ENCODE results near the gene GLRX5.
"Not testable (repeated sequence)": the region's sequence is repeated elsewhere in the genome, so short reads cannot be mapped to it uniquely, and the experiment has no call there.

The GLRX5 gene

GRCh38 chr14:95553141-95553540 is 18.3 kb downstream of the GLRX5 start:
- no peak for DNase-seq (ENCODE audit: low read depth, low spot score)

GRCh38 chr14:95555053-95555452 is 20.2 kb downstream of the GLRX5 start:
- DNase-seq (ENCODE audit: low read depth, low spot score): no peak

GRCh38 chr14:95557291-95557690 is 22.4 kb downstream of the GLRX5 start:
- no peak for DNase-seq (ENCODE audit: low read depth, low spot score)

GRCh38 chr14:95557832-95558231 is 23.0 kb downstream of the GLRX5 start:
- no peak for DNase-seq (ENCODE audit: low read depth, low spot score)

- no peak for DNase-seq (ENCODE audit: low read depth, low spot score)
Observed at GRCh38 chr14:95559203-95559602, 24.4 kb downstream of the GLRX5 start.

GRCh38 chr14:95561001-95561412 is 26.2 kb downstream of the GLRX5 start:
- peak; percentile 74 for DNase-seq (ENCODE audit: low read depth, low spot score)

GRCh38 chr14:95562892-95563685 is 28.2 kb downstream of the GLRX5 start:
- DNase-seq (ENCODE audit: low read depth, low spot score): no peak

- no peak for DNase-seq (ENCODE audit: low read depth, low spot score)
Observed at GRCh38 chr14:95564060-95564459, 29.2 kb downstream of the GLRX5 start.

GRCh38 chr14:95569440-95569839 is 34.6 kb downstream of the GLRX5 start:
- no peak for DNase-seq (ENCODE audit: low read depth, low spot score)

GRCh38 chr14:95573313-95573712 is 38.5 kb downstream of the GLRX5 start:
- no peak for DNase-seq (ENCODE audit: low read depth, low spot score)

GRCh38 chr14:95575840-95576473 is 41.1 kb downstream of the GLRX5 start:
- DNase-seq (ENCODE audit: low read depth, low spot score): no peak

- DNase-seq (ENCODE audit: low read depth, low spot score): no peak
Observed at GRCh38 chr14:95577067-95577800, 42.4 kb downstream of the GLRX5 start.

GRCh38 chr14:95577870-95578269 is 43.0 kb downstream of the GLRX5 start:
- DNase-seq (ENCODE audit: low read depth, low spot score): no peak

GRCh38 chr14:95583836-95584617 is 49.2 kb downstream of the GLRX5 start:
- not testable (repeated sequence) for DNase-seq (ENCODE audit: low read depth, low spot score)

GRCh38 chr14:95585953-95586620 is 51.2 kb downstream of the GLRX5 start:
- no peak for DNase-seq (ENCODE audit: low read depth, low spot score)

GRCh38 chr14:95591182-95591581 is 56.3 kb downstream of the GLRX5 start:
- DNase-seq (ENCODE audit: low read depth, low spot score): not testable (repeated sequence)

Measured in activated CD4-positive, CD25-positive, alpha-beta regulatory T cell treated with anti-CD3 and anti-CD28 coated beads, Interleukin-2, amount 50 U/mL, for 16 hours (primary cell).